SKM-1 (cell line): ENCODE data around the gene KIR2DL1.
"Not testable (repeated sequence)": the region's sequence is repeated elsewhere in the genome, so short reads cannot be mapped to it uniquely, and the experiment has no call there.

Experiments used
- DNase-seq: peaks from one replicate; lab custom pipeline; 2025; ENCODE audit not compliant: unreplicated experiment; lab: John Stamatoyannopoulos, UW

KIR2DL1 gene

GRCh38 chr19:54769646-54770045 lies at the start of gene KIR2DL1:
Gene KIR2DL1, plus strand, starts transcription at chr19:54769793. Its CDS starts 58 bp downstream, at chr19:54769851.
- DNase-seq = not testable (repeated sequence)

- no peak for DNase-seq
Measured at GRCh38 chr19:54724142-54724541, 45.5 kb upstream of the KIR2DL1 start, which contains the start of gene KIR3DL3. Gene KIR3DL3, plus strand, starts transcription at chr19:54724442. Its CDS starts 55 bp downstream, at chr19:54724497.

GRCh38 chr19:54724644-54725043 lies 44.9 kb upstream of the KIR2DL1 start:
- DNase-seq = no peak

DNA sequence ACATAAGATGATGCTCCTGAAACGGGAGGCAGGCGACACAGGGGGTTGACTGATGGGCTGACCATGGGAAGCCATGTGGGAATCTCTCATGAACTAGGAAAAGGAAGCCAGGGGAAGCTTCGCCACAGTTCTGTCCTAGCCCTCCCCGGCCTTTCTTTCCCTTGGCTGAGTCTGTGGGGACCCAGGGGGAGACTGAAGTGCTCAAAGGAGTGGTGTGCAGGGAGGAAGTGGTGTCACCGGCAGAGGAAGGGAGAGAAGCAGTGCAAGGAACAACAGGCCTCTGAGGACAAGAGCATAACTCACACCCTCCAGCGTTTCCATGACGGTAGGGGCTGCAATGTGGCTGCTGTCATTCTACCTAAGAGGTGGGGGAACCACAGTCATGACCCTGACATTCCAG lies 44.3 kb upstream of the KIR2DL1 start:
- DNase-seq = no peak

DNA sequence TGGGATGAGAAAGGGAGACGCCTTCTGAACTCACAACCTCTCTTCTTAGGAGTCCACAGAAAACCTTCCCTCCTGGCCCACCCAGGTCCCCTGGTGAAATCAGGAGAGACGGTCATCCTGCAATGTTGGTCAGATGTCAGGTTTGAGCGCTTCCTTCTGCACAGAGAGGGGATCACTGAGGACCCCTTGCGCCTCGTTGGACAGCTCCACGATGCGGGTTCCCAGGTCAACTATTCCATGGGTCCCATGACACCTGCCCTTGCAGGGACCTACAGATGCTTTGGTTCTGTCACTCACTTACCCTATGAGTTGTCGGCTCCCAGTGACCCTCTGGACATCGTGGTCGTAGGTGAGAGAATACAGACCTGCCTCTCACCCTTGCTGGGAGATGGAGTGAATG lies 42.0 kb upstream of the KIR2DL1 start:
- no peak for DNase-seq

DNA sequence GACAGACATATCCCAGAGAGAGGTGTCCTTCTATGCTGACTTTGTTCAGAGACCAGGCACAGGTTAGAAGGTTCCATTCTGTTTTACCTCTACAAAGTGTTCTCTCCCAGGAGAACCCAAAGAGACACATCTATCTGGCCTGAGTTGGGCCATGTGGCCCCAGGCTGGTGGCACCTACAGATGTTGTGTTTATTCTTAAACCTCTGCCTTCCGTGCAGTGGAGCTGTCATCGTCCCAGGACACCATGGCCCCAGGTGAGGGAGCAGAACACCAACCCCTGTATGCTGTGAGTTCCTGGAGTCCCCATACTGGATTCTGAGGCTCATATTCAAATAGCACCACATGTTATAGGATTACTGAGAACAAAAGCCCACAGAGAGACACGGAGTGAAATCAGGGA lies 41.4 kb upstream of the KIR2DL1 start:
- DNase-seq = no peak

DNA sequence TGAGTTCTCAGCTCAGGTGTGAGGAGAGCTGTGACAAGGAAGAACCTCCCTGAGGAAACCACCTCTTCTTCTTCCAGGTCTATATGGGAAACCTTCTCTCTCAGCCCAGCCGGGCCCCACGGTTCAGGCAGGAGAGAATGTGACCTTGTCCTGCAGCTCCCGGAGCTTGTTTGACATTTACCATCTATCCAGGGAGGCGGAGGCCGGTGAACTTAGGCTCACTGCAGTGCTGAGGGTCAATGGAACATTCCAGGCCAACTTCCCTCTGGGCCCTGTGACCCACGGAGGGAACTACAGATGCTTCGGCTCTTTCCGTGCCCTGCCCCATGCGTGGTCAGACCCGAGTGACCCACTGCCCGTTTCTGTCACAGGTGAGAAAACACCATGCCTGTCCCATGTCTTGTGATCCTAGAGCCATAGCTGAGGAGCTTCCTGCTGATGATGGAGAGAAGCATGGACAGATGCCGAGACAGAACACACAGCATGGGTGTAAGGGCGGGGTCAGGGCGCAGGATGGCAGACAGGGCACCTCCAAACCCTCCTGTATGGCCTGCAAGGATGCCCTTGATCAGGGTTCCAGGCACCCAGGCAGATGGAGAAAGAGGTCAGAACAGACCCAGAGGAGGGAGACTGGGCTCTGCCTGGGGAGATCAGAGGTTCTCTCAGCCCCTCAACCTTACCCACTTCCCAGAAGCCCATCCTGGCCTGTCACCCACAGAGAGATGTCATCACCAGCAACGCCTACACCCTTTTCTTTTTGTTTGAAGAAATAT lies 40.0 kb upstream of the KIR2DL1 start:
- DNase-seq = no peak

DNA sequence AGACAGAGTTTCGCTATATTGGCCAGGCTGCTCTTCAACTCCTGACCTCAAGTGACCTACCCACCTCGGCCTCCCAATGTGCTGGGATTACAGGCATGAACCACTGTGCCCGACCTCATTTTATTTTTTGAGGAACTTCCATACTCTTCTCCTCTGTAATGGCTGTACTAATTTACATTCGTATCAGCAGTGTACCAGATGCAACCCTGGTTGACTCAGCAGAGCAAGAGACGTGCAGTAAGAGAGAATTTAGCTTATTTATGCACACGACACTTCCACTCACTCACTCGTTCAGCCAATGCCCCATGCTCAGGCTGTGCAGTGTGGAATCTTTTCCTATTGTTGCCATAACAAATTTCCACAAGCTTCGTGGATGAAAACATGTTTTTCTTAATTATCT lies 38.4 kb upstream of the KIR2DL1 start:
- no peak for DNase-seq

- not testable (repeated sequence) for DNase-seq
Measured at GRCh38 chr19:54738306-54738705, 31.3 kb upstream of the KIR2DL1 start, which contains the start of gene KIR2DL3. Gene KIR2DL3, plus strand, starts transcription at chr19:54738513. Its CDS starts 33 bp downstream, at chr19:54738546.

DNA sequence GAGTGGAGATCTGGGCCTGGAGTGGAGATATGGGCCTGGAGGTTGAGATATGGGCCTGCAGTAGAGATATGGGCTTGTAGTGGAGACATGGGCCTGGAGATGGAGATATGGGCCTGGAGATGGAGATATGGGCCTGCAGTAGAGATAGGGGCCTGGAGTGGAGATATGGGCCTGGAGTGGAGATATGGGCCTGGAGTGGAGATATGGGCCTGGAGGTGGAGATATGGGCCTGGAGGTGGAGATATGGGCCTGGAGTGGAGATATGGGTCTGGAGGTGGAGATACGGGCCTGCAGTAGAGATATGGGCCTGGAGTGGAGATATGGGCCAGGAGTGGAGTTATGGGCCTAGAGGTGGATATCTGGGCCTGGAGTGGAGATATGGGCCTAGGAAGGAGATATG lies 30.9 kb upstream of the KIR2DL1 start:
- DNase-seq = no peak

DNA sequence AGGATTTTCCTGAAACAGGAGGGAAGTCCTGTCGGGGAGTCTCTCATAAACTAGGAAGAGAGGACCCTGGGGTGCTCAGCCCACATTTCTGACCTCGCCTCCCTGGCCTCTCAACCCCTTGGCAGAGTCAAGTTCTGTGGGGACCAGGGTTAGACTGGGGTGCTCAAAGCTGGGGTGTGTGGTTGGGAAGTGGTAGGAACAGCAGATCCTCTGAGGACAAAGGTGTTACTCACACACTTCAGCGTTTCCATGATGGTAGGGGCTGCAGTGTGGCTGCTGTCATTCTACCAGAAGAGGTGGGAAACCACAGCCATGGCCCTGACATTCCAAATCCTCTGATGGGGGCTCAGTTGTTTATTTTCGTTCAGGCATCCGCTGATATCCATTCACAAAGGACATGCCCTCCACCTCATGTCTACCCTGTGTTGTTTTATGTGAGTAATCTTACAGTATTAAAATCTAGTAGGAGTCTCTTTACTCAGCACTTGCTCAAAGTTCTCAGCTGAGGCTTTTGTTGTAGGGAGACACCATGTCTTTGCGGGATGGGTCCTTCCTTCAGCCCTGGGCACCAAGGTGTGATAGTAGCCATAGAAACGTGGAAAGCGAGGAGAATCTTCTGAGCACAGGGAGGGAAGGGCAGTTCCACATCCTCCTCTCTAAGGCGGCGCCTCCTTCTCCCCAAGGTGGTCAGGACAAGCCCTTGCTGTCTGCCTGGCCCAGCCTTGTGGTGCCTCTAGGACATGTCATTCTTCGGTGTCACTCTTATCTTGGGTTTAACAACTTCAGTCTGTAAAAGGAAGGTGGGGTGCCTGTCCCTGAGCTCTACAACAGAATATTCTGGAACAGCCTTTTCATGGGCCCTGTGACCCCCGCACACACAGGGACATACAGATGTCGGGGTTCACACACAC lies 29.8 kb upstream of the KIR2DL1 start:
- DNase-seq = no peak

GRCh38 chr19:54741950-54742349 lies 27.6 kb upstream of the KIR2DL1 start:
- not testable (repeated sequence) for DNase-seq

- DNase-seq = not testable (repeated sequence)
Measured at GRCh38 chr19:54744080-54744479, 25.5 kb upstream of the KIR2DL1 start.

DNA sequence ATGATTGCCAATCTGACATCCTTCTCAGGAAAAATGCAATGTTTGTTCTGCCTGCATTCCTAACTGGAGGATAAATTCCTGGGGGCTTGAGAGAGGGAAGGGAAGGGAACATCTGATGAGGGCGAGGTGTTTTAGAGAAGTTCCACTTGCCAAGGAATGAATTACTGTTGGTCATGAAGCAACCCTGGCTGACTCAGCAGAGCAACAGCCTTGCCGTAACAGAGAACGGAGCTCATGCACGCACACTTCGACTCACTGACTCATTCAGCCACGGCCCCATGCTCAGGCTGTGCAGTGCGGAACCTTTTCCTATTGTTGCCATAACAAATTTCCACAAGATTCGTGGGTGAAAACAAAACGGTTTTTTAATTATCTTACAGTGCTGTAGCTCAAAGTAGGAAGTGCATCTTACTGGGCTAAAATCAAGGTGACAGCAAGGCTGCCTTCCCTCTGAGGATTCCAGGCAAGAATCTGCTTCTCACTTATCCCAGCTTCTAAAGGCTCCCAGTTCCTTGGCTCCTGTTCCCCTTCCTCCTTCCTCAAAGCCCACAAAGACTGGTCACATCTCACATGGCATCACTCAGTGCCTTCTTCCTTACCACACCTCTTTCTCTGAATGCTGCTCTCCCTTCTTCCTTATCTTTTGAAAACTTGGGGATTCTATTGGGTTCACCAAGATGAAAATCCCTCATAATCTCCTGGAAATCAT lies 21.8 kb upstream of the KIR2DL1 start:
- DNase-seq = not testable (repeated sequence)

DNA sequence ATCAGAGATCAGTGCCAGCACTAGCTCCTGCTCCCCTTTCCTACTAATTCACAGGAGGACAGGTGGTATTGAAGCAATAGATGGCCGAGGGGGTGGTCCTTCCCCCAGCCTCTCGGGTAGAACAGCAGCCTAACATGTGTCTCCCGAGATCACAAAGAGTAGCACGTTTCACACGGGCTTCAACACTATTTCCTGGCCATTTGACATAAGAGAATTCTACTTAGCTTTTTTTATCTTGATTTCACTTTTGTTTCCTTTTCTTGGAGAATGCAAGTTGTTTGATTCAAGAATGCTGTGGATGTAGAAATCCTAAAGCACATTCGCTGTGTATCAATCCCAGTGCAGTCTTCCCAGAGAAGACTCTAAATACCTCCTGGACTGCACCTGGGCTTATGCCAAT lies 19.3 kb upstream of the KIR2DL1 start:
- DNase-seq = not testable (repeated sequence)

DNA sequence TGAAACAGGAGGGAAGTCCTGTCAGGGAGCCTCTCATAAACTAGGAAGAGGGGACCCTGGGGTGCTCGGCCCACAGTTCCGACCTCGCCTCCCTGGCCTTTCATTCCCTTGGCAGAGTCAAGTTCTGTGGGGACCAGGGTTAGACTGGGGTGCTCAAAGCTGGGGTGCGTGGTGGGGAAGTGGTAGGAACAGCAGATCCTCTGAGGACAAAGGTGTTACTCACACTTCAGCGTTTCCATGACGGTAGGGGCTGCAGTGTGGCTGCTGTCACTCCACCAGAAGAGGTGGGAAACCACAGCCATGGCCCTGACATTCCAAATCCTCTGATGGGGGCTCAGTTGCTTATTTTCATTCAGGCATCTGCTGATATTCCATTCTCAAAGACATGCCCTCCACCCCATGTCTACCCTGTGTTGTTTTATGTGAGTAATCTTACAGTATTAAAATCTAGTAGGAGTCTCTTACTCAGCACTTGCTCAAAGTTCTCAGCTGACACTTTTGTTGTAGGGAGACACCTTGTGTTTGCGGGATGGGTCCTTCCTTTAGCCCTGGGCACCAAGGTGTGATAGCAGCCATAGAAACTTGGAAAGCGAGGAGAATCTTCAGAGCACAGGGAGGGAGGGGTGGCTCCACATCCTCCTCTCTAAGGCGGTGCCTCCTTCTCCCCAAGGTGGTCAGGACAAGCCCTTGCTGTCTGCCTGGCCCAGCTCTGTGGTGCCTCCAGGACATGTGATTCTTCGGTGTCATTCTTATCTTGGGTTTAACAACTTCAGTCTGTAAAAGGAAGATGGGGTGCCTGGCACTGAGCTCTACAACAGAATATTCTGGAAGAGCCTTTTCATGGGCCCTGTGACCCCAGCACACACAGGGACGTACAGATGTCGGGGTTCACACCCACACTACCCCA lies 13.1 kb upstream of the KIR2DL1 start:
- DNase-seq = not testable (repeated sequence)

DNA sequence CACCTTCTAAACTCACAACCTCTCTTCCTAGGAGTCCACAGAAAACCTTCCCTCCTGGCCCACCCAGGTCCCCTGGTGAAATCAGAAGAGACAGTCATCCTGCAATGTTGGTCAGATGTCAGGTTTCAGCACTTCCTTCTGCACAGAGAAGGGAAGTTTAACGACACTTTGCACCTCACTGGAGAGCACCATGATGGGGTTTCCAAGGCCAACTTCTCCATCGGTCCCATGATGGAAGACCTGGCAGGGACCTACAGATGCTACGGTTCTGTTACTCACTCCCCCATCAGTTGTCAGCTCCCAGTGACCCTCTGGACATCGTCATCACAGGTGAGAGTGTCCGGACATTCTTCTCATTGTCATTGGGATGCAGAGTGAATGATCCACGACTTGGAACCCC lies 11.0 kb upstream of the KIR2DL1 start:
- not testable (repeated sequence) for DNase-seq

GRCh38 chr19:54764219-54764618 lies 5.4 kb upstream of the KIR2DL1 start:
- not testable (repeated sequence) for DNase-seq

DNA sequence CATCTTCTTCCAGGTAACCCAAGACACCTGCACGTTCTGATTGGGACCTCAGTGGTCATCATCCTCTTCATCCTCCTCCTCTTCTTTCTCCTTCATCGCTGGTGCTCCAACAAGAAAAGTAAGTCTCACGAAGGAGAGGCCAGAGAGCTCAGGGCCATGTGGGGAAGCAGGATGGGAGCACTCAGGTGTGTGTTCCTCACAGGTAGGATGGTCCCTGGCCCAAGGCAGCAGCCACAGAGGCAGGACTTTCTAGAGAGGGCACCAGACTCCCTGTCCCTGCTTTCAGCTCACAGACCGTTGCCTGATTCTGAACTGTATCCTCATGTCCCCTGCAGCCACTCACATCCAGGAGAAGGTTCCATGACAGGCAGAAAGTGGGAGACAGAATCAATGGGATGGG lies 3.1 kb upstream of the KIR2DL1 start:
- not testable (repeated sequence) for DNase-seq

DNA sequence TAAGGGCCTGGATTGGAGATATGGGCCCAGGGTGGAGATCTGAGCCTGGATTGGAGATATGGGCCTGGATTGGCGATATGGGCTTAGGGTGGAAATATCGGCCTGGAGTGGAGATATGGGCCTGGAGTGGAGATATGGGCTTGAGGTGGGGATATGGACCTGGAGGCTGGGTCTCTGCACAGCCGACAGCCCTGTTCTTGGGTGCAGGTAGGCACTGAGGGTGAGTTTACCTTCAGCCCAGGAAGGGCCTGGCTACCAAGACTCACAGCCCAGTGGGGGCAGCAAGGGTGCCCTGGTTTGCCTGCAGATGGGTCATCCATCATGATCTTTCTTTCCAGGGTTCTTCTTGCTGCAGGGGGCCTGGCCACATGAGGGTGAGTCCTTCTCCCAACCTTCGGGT lies 918 bp downstream of the KIR2DL1 start:
- DNase-seq = not testable (repeated sequence)
